T-helper 2 cell (primary cell): ENCODE data around the gene TP53TG5.

ENCODE experiments used
- DNase-seq, 5 experiments: peaks; one replicate each; pipeline versions ENCODE4 v3.0.0 to v3.0.0-alpha.2; 2012 to 2022

Gene TP53TG5

DNA sequence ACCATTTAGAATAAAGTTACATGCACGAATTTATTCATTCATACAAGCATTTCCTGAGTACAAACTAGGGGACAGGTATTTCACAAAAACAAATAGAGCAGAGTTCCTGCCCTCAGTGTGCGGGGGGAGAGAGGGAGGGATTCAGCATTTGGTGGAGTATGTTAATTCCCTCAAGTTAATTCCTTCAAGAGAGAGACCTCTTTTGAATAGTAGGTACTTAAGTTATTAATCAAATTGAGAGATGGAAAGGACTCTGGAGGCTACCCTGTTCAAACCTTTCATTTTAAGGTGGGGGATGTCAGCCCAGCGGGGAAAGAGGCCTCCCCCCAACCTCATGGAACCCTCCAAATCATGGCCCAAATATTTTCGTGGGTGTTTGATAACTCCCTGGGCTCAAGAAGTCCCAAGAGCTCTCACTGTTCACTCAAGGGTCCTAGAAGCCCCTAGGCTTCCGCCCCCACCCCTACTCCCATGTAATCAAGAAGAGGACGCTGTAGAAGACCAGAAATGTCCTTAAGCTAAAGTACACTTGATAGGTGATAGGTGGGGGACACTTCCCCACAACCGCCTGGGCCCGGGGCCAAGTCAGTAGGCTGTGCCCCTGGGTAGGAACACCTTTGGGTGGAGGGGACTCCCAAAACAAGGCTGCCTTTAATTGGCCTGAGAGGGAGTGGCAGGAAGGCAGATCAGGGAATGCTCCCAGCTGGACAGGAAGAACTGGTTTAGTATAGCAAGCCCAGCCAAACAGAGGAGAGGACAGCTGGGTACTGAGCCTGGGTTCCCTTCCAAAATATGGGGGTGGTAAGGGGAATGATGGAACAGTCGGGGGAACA lies 32.8 kb downstream of the TP53TG5 start:
- DNase-seq = no peak

DNA sequence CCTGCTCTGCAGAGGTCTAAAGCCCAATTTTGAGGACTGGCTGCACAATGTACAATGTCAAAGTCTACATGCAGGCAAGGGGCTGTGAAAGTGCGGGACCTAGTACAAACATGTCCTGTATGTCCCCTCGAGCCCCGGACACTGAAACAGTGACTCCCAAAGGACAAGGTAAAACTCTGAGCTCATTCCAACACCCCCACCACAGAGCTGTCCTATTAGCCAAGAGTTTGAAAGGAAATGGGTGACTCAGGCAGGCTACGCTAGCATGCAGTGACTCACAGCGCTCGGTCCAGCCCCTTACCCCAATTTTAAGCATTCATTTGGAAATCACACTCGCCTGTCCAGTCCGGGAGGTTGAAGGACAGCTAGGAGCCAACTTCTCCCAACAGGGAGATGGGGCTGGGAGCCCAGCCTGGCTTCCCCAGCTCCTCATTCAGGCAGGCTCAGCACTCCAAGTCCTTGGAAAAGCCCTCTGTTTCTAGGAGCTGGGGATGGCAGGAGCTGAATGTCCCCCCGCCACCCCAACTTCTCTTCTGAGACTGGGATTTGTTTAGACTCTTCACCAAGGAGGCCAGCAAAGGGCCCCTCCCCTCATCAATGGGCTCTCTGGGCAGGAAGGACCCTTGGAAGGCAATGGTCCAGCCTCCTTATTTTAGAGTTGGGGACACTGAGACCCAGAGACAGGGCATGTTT lies 33.8 kb downstream of the TP53TG5 start:
- no peak for DNase-seq

DNA sequence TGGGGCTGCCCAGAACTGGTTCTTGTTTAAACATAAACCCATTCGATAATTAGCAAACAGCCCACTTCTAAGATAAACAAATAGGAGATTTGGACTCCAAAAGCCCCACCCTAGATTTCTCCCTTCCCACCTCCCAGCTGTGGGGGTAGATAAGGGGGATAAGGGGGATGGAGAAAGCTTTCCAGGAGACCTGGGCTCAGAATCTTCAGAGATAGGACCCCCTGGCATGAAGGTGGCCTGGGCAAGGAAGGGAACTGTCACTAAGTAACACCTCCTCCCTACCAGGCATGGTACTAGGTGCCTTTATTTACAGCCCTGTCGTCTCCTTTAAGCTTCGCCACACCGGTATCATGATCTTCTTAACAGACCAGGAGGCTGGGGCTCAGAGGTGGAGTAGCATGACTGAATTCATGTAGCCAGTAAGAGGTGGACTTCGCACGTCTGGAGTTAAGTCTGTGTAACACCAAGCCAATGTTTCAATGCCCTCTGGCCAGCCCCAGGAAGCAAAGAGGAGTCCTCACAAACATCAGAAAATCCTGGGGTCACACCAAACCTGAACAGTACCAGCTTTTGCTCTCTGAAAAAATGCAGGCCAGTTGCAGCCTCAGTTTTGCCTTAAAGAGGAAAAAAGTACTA lies 34.5 kb downstream of the TP53TG5 start:
- DNase-seq = no peak

DNA sequence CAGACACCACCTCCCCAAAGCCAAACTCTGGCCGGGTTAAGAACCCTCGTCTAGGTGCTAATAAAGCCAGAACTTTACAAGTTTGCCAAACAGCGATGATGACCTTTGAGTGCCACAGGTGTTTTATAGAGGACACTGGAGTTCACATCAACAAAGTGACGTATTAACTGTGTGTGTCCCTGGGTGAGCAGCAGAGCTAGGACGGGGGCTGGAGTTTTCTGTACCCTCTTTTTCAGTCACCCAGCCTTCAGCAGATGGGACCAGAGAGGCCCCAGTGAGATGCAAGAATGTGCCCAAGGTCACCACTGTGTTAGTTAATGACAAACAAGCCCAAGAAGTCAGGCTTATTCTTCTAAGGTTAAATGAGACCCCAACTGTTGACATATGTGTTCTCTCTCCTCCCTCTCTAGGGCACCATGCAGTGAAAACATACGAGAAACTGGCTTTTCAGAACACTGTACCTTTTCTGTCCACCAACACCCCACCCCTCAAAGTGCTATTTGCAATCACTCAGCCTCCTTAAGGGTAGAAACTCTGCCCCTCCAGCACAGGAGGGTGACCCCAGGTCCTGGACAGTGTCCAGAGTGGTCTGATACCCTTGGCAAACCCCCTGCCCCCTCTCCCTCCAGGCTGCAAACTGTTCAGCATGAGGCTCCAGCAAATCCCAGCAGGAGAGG lies 35.1 kb downstream of the TP53TG5 start:
- DNase-seq = no peak

DNA sequence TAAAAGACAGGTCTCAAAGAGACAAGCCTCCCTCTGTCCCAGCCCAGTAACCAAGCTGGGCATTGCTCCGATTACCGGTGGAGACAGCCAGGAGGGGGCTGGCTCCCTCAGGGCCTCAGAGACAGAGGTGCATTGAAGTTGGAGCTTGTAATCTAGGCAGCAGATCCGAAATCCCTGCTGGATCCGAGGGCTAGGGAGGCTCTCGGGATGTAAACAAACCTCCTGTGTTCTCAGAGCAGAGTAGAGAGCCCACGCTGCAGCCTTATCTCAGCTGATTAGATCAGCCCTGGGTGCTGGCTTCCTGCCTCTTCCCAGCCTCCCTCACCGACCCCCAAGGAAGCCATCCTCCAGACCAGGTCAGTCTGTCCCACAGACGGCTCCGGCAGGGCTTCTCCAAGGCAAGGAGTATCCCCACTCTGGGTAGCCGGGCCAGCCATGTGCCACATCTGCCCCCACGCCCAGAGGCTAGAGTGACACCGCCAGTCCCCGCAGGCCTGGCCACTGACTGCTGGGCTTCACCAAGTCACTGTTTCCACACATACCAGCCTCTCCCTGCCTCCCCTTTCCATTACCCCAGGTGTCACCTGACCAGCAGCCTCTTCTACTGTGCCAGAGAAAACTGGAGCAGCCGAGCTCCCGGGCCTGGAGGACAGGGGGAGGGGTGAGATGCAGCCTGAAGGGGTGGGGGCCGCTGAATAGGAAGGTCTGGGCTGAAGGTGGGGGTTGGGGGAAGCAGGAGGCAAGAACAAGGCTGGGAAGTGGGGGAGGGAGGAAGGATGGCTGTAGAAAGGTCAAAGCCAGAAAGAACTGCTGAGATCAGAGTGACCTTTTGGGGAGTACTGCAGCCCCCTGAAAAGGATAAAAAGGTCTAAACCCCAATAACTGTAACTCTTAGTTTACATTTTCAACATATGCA lies 35.9 kb downstream of the TP53TG5 start:
- DNase-seq = no peak

DNA sequence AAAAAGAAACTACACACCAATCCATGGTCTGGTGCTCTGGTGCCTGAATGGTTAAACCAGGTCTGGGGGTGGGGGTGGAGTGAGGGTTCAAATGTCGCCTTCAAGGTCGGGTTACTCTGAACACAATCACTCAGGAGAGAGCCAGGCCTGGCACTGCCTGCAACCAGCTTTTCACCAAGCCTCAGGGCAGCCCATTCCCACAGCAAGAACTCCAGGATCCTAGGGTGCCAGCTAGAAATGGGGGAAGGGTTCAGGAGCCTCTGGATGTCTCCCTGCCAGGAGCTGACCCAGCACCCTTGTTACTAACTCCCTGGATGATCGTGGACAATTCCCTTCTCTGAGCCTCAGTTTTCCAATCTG lies 36.6 kb downstream of the TP53TG5 start:
- DNase-seq = no peak

DNA sequence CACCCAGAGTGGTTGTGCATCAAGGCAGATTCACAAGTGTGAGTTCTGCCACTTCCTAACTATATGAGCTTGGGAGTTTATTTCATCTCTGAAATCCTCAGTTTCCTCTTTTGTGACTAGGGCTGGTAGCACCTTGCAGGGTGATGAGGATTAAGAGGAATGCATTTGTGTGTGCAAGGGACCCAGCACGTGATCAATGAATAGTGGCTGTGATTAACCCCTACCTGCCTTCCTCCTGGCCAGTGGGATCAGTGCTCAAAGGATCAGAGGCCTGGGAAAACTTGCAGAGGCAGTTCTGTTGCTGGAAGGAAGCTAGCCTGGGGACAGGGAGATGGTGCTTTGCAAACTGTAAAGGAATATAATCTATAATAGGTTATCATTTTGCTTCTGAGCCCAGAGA lies 37.2 kb downstream of the TP53TG5 start:
- DNase-seq = no peak

DNA sequence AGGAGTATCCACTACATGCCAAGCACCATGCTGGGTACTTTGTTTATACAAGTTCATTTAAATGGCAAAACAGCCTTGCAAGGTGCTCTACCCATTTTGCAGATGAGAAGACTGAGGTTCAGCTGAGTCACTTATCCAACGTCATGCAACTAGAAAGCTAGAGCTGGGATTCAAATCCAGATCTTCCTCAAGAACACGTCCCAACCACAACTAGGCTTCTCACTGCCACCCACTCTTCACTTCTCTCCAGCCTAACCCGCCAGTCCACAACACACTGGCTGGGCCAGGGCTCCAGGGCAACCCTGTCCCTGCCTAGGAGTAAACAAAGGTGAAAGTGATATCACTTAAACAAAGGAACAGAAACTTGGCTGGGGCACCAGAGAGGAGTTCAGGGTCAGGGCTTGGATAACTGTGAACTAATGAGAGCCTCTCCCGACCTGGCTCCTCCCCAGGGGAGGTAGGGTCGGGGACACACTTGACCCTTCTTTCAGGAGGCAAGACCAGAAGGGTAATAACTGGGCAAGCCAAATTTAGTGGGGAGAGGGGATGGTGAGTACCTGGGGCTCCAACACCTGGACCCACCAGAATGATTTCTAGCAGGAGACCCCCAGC lies 37.8 kb downstream of the TP53TG5 start:
- DNase-seq = no peak

DNA sequence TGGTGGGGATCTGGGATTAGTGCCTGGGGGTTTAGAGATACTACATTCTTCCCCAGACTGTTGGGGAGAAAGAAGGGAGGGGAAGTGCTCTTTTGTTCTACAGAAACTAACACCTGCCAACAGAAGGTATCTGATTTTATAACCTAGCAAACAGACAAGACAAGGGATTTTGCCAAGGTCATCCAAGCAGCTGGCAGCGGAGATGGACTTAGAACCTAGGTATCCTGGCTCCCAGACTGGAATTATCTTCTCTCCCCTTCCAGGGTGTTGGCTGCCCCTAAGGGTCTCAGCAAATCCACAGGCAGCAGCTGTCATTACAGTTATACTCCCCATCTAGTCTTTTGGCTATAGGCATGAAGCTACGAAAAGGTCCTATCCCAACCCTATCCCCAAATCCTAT lies 38.3 kb downstream of the TP53TG5 start:
- no peak for DNase-seq

DNA sequence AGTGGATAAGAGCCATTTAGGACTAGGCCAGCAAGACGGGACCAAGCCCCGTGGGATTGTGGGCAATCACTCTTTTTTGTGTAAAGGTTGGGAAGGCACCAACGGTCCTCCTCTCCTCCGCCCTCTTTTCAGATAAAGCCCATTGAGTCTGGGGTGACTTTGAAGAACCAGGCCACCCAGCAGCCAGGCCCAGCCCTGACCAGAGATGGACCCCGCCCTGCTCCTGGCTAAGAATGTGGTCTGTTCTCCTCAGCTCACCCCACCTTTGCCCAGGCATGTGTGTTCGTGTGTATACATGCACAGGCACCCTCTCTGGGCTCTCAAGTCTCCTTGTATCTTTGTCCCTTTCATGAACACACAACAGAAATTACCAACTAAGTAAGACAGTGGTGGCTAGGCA lies 39.0 kb downstream of the TP53TG5 start:
- DNase-seq = no peak

DNA sequence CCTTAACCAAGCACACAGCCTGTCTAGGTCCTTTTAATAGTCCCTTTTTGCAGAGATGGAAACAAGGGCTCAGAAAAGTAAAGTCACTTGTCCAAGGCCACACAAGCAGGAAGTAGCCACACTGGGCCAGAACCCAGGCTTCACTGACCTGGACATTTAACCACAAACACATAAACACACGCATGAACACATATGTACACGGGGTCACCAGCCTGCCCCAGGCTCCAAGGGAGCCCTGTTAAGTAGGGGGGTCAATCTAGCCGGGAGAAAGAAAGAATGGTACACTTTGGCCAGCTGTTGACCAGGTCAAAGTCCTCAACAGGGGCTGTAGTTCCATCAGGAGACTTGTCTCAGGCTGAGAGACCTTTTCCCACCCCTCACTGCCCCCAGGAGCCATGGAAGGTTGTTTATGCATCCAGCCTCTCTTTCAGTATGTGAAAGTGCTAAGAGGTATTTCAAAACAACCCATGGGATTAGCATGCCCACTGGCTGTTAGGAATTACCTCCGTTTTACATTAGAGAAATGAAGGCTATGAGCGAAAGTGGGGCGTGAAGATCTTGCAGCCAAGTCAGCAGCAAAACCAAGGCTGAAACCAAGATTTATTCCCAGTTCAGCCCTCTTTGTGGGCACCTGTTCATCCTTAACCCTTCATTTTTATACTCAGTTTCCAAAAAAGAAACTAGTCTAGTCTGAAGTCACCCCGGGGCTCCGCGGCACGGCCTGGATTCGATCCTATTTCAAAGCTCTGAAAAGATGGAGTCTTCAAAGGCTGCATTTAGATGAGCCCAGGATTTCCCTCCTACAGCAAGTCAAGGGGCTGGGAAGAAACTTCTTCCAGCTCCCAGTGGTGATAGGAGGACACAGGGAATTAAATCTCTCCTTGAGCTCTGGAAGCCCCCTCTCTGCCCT lies 39.7 kb downstream of the TP53TG5 start:
- DNase-seq = no peak

DNA sequence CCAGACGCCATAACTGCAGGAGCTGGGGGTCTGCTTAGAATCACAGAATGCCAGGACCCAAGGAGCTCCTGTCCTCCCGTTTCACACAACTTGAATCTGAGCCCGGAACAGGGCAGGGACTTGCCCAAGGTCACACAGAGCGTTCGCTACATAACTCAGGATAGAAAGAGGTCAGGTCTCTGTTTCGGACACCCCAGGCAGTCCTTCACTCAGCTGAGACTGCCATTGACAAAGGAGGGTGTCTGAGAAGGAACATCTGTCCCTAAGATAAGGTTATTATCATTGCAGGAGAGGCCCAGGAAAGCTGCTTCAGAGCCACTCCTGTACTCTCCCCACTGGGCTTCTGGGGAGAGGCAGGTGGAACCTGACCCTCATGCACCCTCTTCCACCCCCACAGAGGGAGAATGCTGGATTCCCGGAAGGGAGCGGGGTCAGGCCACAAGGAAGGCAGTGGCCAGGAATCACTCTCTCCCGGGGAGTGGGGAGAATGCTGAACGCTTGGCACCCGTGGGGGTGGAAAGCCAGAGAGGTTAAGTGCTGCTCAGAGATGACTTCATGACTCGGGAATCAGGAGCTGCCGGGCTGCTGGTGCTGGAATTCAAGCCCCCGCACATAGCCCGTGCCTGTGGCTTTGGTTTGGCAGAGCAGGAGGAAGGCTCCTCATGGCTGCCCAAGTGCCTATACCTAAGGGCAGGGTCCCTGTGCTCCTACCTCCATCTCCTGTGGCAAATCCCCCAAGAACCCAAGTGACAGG lies 40.6 kb downstream of the TP53TG5 start:
- DNase-seq = no peak

DNA sequence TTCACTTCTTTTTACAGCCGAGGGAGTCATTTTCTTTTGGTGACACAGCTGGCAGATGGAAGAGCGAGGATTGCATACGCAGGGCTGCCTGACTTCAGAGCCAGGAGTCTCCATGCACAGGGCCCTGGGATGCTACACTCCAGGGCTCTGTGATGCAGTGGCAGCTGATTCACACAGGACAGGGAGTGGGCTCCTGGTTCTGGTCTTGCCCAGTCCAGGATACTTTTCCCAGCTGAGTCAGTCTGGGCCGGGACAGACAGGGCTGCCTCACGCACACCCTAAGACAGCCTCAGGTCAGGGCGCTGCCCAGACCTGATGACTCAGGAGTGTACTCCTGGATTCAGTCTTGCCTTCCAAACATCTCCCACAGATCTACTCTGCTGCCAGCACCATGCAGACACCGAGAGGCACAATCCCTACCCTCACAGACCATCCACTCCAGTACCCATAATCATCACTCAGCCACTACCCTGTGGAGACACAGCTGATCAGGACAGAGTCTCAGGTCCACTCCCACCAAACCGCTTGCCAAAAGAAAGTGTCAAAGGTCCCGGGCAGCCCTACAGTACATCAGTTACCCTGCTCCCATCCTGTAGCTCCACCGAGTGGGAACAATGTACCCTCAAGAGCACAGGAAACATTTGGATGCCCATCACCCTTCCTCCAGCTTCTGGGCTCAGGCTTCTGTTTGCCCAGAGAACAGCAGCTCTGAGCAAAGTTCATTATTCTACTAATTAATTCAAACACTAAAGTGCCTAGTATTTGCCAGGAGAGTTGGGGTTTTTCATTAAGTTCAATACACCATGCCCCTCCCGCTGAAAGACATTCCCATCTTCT lies 41.4 kb downstream of the TP53TG5 start:
- DNase-seq = no peak

DNA sequence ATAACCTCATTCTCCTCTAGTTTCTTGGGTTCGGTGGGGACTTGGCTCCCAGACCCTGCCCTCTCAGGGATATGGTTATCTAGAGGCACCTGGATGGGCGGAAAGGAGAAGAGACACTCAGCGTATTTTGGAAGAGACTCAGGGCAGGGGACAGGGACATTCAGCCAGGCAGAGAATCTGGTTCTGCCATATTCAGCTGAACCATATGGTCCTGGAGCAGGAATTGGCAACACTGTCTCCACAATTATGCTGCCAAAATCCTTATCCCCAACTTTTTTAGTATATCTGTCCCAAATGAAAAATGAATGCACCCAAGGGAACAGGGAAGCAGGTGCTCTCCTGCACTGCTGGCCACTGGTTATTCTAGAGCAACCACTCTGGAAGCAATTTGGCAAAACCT lies 47.6 kb downstream of the TP53TG5 start:
- no peak for DNase-seq

DNA sequence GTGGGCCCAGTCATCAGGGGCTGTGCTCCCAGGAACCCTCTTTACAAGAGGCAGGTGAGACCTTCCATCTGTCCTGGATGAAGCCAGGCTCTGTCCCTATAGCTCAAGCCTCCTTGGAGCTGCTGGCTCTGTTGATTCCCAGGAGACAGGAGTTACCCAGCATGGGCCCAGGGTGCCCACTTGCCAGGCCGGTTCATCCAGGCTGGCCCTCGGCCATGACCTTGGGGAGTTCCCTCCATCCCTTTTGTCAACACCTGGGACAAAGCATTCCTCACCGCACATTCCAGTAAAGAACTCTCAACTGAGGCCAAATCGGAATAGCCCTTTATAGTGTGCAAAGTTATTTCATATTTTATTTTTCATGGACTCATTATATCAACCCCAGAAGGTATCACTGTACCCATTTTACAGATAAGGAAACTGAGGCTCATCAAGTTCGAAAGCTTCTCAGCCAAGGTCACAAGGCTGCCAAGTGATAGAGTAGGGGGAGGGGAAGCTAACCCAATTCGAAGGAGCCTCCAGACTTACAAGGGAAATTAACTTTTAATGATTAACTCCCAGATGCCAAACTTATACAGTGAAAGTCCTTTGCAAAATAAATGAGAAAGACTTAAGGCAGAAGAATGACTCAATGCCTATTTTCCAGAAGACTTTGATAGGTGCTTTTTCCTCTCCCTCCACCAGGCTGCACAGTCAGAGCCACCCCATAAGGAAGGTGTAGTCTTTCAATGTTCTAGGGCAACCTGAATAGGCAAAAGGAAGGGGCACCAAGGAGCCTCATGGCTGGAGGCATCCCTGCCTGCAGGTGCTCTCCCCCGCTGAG lies 48.4 kb downstream of the TP53TG5 start:
- DNase-seq = no peak

DNA sequence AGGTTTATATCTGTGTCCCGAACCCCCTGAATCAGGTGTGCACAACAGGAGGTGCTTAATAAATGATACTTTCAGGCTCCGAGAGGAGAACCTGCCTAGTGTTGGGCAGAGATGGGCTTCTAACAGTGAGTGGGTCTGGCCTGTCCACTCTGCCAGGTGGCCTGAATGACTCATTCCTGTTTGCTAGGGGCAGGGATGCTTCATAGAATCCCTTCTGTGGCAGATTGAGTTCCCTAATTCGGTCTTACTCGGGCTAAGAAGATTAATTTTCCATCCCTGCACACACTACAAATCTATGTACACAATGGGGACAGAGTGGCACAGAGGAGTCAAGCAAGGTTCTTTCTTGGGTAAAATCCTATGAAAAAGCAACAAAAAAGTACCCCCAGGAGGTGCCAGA lies 49.7 kb downstream of the TP53TG5 start:
- no peak for DNase-seq

DNA sequence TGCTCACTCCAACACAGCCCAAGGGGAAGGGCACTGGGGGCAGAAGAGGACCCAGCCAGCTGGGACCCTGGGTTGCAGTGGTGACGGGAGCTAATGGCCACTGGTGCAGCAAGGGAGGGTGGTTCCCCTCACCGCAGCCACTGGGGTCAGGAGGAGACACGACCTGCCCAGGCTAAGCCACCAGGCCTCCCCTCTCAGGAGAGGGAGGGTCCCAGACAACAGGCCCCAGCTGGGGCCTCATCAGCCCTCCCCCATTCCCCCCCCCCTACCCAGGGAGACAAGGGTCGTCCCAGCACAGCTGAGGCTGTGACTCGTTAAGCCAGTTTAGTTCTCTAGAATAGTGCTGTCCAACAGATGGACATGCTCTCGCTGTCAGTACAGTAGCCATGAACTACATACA lies 52.8 kb downstream of the TP53TG5 start:
- DNase-seq = no peak

DNA sequence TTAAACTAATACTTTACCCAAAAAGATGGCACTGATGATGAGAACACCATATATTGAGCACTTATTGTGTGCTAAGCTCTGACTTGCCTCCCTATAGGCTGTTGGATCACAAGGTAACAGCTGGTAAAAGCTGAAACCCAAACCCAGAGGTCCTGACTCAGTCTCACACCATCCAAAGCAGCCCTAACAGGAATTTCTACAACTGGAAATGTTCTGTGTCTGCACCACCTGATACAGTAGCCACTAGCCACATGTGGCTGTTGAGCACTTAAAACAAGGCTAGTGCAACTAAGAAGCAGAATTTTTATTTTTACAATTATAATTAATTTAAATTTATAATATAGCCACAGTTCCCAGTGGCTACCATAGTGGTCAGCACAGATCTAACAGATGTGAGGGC lies 54.4 kb downstream of the TP53TG5 start:
- no peak for DNase-seq
